ENCODE data around the gene EFNA1. TPM values are rescaled to one million over a fixed set of nuclear protein-coding genes. Genes with fewer than 3 reads are reported as not detected.

The EFNA1 gene
- total and polyA plus RNA-seq, 2 of the 13 experiments (the other 11 are each of a cell fraction or from before 2014, with no cell fraction given) = 81.8 to 874 TPM

- TF ChIP-seq ZNF205 (CRISPR knock-in tag; IDR thresholded peaks at IDR 0.05) = peak; percentile 72; the same call in 1 of the 2 replicates
- TF ChIP-seq HES4 (CRISPR knock-in tag; IDR thresholded peaks at IDR 0.05; ENCODE audit: borderline replicate concordance) = 0 out of 2 replicates have a peak, but pooled peaks have one; percentile 41
- peak; percentile 72 for TF ChIP-seq GABPB1 (CRISPR knock-in tag; IDR thresholded peaks at IDR 0.05)
- no peak for TF ChIP-seq SNRNP70 (IDR thresholded peaks at IDR 0.05; ENCODE audit: low read depth, low read length)
- TF ChIP-seq NFYC (CRISPR knock-in tag; IDR thresholded peaks at IDR 0.05) = no peak
- TF ChIP-seq, protein P1, sequence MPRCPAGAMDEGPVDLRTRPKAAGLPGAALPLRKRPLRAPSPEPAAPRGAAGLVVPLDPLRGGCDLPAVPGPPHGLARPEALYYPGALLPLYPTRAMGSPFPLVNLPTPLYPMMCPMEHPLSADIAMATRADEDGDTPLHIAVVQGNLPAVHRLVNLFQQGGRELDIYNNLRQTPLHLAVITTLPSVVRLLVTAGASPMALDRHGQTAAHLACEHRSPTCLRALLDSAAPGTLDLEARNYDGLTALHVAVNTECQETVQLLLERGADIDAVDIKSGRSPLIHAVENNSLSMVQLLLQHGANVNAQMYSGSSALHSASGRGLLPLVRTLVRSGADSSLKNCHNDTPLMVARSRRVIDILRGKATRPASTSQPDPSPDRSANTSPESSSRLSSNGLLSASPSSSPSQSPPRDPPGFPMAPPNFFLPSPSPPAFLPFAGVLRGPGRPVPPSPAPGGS (CRISPR knock-in tag; IDR thresholded peaks at IDR 0.05) = no peak; the same call in 1 of the 2 replicates
- no peak for TF ChIP-seq ZNF282 (IDR thresholded peaks at IDR 0.05; ENCODE audit: partially characterized antibody)
- no peak for TF ChIP-seq ZMYM4 (CRISPR knock-in tag; IDR thresholded peaks at IDR 0.05)
- no peak; the same call in none of the 2 replicates for TF ChIP-seq POLR2AphosphoS2 (IDR thresholded peaks at IDR 0.05; ENCODE audit: low read depth, low read length)
- peak in 1 of 2 experiments; percentile 80; a peak in 2 of 4 replicates for TF ChIP-seq REST (IDR thresholded peaks at IDR 0.05; ENCODE audit: borderline replicate concordance in 1 of 2, low read depth in 1 of 2, low read length in 2 of 2)
- TF ChIP-seq ZNF703 (CRISPR knock-in tag; IDR thresholded peaks at IDR 0.05; ENCODE audit: borderline replicate concordance) = peak; percentile 89
- no peak; the same call in 1 of the 2 replicates for TF ChIP-seq ZNF567 (CRISPR knock-in tag; IDR thresholded peaks at IDR 0.05; ENCODE audit: borderline replicate concordance)
- TF ChIP-seq ZNF639 (CRISPR knock-in tag; conservative IDR thresholded peaks at IDR 0.05) = peak; percentile 60; the same call in 1 of the 2 replicates
- peak; percentile 39; the same call in 1 of the 2 replicates for TF ChIP-seq ZSCAN25 (CRISPR knock-in tag; IDR thresholded peaks at IDR 0.05)
- TF ChIP-seq ZNF709 (CRISPR knock-in tag; IDR thresholded peaks at IDR 0.05) = peak; percentile 54
- peak; percentile 76; the same call in 1 of the 2 replicates for TF ChIP-seq ARID2 (CRISPR knock-in tag; IDR thresholded peaks at IDR 0.05; ENCODE audit: borderline replicate concordance)
- TF ChIP-seq, protein P2, sequence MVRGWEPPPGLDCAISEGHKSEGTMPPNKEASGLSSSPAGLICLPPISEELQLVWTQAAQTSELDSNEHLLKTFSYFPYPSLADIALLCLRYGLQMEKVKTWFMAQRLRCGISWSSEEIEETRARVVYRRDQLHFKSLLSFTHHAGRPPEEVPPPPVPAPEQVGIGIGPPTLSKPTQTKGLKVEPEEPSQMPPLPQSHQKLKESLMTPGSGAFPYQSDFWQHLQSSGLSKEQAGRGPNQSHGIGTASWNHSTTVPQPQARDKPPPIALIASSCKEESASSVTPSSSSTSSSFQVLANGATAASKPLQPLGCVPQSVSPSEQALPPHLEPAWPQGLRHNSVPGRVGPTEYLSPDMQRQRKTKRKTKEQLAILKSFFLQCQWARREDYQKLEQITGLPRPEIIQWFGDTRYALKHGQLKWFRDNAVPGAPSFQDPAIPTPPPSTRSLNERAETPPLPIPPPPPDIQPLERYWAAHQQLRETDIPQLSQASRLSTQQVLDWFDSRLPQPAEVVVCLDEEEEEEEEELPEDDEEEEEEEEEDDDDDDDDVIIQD (CRISPR knock-in tag; IDR thresholded peaks at IDR 0.05; ENCODE audit: low read depth) = peak; percentile 74; the same call in 1 of the 2 replicates
- TF ChIP-seq ZNF850 (CRISPR knock-in tag; conservative IDR thresholded peaks at IDR 0.05) = no peak
- TF ChIP-seq FOXM1 (CRISPR knock-in tag; IDR thresholded peaks at IDR 0.05) = no peak
- TF ChIP-seq ZNF12 (CRISPR knock-in tag; IDR thresholded peaks at IDR 0.05) = no peak; the same call in 1 of the 2 replicates
- peak; percentile 83; the same call in 1 of the 2 replicates for TF ChIP-seq ZNF446 (CRISPR knock-in tag; IDR thresholded peaks at IDR 0.05)
These were observed at the start of gene EFNA1 (continued) for GRCh38 chr1:155127105-155127966.

All from HepG2 (cell line).